Stimulated activated CD4-positive, alpha-beta T cell treated with anti-CD3 and anti-CD28 coated beads, Interleukin-1b, Interleukin-23, amount 100 ng/mL, for 4 hours (primary cell): ENCODE results near the gene ENTPD2.
A peak's percentile ranks its signal among the peaks of the same experiment; 100 is the strongest.
"Not testable (repeated sequence)": the region's sequence is repeated elsewhere in the genome, so short reads cannot be mapped to it uniquely, and the experiment has no call there.

Experiments used
- DNase-seq, 2 donors: peaks; one replicate each; pipeline ENCODE4 v3.0.0-alpha.2; 2020; ENCODE audit warnings: low read depth in 2 of 2

Gene ENTPD2

DNA sequence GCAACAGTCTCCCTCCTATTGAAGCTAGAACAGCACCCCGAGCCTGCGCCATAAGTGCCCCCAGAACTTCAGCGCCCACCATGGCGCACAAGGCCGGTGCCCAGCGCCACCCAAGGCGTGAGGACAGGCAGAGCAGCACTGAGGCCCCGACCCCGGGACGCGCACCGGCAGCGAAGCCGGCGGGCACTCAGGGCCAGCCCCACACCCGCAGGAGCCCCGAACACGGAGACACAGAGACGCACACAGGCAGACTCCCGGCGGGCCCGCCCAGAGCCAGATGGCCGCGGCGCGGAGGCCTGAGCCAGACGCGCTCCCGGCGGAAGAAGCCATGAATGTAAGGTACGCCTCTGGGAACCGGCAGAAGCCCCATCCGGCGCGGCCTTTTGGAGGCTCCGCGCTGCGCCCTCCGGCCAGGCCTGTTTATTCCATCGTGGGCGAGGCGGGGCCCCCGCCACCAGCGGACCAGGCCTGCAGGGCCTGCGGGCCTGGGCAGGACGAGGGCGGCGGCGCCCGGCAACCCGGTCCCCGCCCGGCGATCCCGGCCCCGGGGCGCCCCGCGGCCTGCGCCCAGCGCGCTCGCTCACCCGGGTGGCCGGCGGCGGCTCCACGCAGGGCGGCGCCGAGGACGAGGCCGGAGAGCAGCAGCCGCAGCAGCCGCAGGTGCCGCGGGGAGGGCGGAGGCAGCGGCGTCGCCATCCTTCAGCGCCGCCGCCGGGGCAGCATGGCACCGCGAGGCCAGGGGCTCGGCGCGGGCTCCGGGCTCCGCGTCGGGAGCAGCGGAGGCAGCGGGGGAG is 8.4 kb downstream of the ENTPD2 start:
- DNase-seq = no peak

DNA sequence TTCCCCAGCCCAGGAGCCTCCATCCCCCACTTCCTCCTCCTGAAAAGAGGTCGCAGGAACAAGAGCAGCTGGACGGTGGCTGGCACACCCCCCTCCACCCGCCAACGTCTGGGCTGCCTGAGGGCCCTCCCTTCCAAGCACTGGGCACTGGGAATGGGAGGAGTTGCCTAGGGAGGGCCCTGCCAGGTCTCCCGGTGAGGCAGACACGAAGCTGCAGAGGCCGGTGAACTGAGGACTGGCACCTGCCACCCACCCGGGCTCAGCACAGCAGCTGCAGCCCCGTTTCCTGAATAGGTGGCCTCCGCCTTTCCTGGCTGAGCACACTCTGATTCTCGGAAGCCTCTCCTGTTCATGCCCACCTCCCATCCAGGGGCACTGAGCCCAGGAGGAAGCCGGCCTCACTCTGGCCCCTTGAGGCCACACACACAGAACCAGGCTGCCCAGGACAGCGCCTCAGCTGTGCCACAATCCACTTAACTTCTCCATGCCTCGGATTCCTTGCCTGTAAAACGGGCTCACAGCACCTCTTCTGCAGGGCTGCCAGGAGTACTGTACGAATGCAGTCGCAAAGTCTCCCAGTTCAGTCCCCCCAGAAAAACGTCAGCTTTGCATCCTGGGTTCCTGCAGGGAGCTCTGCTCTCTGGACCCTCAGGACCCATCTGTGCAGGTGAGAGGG is 9.2 kb downstream of the ENTPD2 start:
- DNase-seq = no peak

DNA sequence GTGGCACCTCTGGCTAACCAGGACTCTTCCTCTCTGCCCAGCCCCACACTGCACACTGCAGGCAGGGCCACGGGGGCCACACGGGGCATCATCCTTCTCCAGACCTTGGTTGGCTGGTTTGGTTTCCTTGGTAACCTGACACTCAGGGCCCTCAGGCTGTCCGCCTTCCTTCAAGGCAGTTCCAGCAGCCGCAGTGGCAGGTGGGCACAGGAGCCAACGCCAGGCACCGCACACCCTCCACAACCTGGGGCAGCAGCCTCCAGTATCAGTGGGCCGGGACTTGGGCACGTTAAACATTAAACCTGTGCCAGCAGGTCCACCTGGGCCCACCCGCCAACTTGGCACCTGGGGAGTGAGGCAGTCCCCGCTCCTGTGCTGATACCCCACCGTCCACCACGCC is 9.8 kb downstream of the ENTPD2 start:
- DNase-seq = no peak

DNA sequence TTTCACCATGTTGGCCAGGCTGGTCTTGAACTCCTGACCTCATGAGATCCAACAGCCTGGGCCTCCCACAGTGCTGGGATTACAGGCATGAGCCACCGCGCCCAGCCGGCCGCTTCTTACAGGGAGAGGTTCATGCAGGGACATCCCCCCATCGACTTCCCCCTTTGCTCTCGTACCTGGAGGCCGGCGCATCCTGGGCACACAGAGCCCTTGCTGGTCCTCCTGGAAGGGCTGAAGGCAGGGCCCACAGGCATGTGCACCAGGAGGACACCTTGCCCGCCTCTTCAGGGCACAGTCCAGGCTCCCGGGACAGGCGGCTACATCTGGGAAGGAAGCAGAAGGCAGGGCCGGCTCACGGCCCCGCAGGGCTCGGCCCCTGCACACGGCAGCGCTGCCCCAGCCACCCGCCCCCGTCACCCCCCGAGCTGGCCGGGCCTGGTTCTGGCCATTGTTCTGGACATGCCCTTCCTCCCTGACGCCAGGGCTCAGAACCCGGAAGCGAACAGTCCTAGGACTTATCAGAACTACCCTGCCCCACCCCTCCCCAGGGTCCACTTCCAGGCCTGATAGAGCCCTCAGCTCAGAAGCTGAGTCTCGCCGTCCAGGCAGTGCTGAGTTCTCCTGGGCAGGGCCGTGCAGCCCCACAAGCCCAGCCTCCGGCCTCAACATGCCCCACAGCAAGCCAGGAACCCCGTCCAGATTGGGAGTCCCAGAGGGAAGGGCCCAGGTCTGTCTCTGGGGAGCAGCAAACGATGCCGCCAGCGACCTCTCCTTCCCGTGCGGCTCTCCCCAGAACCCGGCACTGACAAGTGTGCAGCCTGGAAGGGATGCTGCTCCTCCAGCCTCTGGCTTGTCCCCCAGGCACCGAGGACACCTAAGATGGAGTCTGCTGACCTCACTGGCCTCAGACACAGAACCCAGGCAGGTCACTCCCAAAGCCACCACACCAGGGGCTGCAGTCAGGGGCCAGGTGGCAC is 10.8 kb downstream of the ENTPD2 start:
- DNase-seq = no peak

DNA sequence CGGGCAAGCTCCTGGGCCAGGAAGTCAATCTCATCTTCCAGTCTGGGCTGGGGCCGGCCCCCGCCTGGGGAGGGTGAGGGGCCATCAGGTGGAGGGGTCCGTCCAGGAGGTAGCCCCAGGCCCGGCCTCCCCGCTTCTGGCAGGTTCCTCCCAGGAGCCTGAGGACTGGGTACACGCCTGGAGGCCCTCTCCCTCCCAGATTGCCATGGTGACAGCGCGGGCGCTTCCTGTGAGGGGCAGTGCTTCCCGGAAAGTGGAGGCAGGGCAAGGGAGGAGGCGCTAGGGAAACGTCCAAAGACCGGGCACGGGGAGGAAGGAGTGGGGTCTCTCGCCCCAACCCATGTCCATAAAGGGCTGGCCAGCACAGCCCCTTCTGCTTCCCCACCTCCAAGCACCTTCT is 12.7 kb downstream of the ENTPD2 start:
- DNase-seq = no peak

DNA sequence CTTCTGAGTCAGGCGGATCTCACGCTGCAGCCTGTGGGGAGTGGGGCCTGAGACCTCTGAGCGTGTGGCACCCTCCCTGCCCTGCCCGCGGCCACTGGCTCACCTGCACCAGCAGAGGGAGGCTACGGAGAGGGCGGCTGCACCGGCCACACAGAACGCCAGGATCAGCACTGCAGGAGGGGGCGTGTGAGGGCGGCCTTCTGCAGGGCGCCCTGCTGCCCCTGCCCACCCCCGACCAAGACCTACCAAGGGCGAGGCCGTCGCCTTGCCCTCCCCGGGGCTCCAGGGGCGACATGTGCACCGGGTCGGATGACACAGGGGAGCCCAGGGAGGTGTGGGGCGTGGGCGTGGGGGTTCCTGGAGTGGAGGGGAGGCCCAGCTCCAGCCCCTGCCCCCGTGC is 13.3 kb downstream of the ENTPD2 start:
- DNase-seq = no peak

DNA sequence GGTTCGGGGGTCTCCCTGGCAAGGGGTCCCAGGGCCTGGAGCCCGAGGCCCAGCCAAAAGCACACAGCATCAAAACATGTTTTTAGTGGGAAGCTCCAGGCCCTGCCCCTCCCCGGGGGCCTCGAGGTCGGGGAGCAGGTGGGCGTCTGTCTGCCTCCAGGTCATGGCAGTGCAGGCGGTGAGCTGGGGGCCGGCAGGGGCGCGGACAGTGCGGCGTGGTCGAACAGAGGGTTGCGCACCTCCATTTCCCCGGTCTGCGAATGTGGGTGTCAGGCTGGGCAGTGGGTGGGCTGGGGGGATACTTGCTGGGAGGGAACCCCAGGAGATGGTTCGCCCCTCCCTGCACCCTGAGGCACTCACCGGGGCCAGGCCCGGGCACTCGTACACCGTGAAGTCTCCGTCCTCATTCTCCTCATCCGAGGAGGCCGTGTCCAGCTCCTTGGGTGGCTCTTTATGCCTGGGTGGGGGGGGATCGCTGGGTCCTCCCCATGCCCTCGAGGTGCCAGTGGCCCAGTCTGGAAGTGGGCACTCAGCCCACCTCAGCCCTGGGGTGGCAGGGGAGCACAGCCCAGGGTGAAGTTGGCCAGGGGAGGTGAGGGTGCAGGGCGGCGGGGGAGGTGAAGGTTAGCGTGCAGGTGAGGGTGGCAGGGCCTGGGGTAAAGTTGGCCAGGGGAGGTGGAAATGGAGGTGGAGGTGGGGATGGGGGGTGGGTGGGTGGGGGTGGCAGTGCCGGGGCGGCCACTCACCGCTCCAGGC is 14.1 kb downstream of the ENTPD2 start:
- no peak for DNase-seq

DNA sequence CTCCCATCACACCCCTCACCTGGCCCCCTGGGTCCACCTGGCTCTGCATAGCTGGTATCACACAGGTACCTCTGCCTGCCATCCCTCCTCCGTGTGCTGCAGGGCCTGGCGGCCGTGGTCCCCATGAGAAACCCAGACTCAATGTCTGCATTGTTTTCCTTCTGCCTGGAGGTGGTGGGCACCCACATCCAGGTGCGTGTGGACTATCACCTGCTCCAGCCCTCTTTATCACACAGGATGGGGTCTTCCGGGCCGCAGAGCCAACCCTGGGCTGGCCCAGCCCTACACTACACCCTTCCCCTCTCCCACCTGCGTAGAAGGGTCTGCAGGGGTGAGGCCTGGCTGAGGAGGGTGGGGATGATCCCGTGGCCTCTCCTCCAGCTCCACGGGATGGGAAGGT is 14.9 kb downstream of the ENTPD2 start:
- no peak for DNase-seq

DNA sequence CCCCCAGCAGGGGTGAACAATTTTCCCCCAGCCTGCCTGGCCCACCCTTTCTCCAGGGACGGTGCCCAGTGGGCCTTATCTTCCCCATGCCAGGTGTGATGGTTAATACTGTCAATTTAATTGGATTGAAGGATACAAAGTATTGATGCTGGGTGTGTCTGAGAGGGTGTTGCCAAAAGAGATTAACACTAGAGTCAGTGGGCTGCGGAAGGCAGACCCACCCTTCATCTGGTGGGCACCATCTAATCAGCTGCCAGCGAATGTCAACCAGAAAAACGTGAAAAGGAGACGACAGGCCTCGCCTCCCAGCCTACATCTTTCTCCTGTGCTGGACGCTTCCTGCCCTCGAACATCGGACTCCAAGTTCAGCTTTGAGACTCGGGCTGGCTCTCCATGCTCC is 16.4 kb downstream of the ENTPD2 start:
- no peak for DNase-seq

DNA sequence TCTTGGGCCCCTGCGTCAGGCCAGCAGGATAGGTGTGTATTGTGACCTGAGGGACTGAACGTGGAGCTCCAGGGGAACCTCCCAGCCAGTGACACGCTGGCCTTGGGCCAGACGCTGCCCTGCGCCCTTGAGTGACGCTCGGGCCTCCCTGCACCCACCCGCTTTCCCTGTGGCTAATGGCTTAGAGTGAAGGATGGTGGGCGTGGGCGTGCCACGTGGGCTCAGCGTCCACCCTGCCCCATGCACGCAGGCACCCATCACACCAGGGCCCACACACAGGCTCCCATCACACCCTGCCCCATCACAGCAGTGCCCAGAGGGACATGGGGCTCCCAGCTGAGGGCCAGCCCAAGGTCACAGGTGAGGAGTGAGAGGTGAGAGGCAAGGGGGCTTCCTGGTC is 16.8 kb downstream of the ENTPD2 start:
- DNase-seq = no peak

DNA sequence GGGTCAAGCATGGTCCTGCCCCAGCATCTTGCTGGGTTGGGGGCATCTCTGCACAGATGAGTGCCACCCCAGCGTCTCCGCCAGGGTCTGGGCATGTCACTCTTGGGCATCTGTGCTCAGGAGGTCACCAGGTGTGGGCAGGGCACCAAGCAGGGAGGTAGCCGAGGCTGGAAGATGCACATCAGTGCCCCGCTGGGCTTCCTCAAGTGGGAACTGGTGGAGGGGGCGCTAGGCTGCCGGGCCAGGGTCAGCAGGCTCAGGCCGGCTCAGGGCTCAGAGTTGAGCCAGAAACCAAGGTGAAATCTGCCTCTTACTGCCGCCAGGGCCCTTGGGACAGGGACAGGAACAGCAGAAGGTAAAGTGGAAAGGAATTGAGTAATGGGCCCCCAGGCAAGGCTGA is 17.9 kb downstream of the ENTPD2 start:
- no peak for DNase-seq

DNA sequence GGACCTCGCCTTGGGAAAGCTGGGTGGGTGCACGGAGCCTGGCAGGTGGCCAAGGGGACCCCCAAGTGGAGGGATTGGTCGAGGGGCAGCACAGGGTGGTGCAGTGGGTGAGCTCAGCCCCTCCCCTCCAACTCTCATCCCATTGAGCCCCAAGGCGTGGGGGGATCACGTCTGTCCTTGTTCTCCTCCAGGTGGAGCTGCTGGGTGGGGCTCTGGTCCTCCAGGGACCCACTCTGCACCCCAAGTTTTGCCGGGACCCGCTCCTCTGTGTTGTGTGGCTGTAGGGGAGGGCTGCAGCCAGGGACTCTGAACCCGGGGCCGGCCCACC is 18.4 kb downstream of the ENTPD2 start:
- no peak for DNase-seq

DNA sequence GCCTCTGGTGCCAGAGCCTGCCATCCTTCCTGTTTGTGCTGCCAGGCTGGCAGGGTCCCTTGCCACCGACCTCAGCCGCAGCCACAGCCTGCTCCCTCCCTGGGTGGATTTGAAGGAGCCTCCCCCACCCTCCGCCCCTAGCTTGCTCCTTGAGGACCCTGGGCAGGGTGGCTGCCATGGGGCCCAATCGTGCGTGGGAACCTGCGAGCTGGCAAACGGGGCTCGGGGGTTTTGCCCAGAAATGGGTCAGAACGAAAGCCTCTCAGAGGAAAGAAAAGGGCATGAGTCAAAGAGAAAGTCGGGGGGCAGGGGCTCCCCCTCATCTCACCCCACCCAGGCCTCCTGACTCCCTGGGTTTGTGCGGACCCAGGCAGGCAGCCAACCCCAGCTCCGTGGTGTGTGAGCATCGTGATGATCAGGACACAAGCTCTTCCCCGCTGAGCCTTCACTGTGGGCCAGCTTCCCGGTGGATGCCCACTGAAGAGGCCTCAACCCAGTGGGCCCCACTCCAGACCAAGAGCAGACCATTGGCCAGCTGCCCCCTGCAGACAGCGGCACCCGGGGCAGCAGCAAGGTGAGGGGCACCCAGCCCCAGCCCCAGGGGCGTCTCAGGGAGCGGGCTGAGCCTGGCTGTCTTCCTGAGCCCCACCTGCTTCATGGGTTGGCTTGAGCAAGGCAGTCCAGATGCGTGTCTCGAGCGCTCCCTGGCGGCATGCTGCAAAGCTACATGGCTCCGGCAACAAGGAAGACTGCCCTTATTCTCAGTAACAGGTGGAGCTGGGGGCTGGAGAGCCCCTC is 19.0 kb downstream of the ENTPD2 start:
- DNase-seq = peak; percentile 84 to 85

DNA sequence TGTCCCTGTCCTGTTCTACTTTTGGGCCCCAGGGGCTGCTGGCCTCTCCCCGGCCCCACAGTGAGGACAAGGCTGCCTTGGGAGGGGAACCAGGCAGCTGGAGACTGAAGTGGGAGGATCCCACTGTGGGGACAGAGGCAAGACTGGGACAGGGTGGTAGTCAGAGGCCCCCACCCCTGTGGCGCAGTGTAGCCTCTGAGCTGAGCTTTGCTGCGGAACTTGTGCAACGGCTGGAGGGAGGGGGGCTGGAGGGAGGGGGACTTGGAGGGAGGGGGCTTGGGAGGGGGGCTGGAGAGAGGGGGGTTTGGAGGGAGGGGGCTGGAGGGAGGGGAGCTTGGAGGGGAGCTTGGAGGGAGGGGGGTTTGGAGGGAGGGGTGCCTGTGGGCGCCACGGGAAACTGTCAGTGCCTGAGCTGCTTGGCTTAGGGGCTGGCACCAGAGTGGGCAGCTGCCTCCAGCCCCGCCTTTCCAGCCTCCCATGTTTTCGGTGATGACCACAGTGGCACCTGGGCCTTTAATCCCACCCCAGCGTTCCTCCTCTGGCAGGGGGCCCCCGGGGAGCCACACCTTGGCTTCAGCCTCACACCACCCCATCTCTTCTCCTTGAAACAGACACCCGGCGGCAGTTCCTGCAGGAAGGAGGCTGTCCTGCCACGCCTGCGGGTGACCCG is 19.7 kb downstream of the ENTPD2 start:
- no peak for DNase-seq

DNA sequence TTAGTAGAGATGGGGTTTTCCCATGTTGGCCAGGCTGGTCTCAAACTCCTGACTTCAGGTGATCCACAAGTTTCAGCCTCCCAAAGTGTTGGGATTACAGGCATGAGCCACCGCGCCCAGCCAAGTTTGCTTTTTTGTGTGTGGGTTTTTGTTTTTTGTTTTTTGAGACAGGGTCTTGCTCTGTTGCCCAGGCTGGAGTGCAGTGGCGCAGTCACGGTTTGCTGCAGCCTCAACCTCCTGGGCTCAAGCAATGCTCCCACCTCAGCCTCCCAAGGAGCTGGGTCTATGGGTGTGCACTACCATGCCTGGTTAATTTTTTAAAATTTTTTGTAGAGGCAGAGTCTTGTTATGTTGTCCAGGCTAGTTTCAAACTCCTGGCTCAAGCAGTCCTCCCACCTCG is 20.4 kb downstream of the ENTPD2 start:
- DNase-seq = not testable (repeated sequence)

DNA sequence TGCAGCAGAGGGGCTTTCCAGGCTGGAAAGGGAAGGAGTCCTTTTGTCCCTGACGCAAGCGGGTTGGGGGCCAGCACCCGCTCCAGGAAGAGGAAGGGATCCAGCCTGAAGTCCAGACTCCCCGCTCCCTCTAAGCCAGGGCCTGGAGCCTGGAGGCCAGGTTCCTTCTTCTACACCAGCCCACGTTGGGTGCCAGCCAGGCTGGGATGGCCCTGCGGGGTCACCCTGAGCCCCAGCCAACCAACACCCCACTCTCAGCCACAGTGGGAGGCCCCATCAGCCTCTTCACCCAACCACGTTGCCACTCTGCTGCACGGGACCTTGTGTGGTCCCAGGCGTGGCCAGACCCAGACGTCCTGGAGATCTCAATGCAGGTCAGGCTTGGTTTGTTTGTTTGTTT is 21.0 kb downstream of the ENTPD2 start:
- DNase-seq = no peak

DNA sequence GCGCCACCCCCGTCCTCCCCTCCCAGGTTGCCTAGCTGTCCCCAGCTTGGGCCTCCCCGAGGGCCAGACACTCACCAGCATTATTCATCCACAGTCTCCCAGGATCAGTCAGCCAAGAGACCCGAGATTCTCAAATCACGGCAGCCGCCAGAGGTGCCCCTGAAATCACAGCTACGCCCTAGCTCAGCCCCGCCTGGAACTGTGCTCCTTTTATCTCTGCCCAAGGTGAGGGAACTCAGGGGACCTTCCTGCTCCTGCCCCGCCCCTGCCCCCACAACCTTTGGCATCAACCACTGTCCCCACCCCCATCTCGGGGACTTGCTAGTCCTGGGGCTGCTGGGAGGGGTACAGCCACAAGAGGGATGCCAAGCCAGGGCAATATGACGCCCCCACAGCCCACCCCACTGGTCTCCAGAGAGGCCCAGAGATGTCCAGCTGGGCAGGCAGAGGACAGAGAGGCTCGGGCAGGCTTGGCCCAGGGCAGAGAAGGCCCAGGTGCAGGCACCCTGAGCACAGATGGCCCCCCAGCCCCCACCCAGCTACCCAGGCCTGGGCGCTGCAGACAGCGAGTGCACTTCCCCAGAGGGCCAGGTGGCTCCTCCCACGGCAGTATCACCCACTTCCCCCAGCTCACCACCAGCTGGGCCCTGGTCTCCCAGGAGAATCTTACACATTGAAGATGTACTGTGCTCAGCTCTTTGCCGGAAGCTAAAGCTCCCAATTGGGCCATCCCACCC is 21.8 kb downstream of the ENTPD2 start, which contains the start of gene FUT7:
TSS of gene FUT7 (minus strand) at position 185 of the 737 bp plus-strand sequence. CDS start at position 88, 97 bp downstream.
- DNase-seq = no peak

DNA sequence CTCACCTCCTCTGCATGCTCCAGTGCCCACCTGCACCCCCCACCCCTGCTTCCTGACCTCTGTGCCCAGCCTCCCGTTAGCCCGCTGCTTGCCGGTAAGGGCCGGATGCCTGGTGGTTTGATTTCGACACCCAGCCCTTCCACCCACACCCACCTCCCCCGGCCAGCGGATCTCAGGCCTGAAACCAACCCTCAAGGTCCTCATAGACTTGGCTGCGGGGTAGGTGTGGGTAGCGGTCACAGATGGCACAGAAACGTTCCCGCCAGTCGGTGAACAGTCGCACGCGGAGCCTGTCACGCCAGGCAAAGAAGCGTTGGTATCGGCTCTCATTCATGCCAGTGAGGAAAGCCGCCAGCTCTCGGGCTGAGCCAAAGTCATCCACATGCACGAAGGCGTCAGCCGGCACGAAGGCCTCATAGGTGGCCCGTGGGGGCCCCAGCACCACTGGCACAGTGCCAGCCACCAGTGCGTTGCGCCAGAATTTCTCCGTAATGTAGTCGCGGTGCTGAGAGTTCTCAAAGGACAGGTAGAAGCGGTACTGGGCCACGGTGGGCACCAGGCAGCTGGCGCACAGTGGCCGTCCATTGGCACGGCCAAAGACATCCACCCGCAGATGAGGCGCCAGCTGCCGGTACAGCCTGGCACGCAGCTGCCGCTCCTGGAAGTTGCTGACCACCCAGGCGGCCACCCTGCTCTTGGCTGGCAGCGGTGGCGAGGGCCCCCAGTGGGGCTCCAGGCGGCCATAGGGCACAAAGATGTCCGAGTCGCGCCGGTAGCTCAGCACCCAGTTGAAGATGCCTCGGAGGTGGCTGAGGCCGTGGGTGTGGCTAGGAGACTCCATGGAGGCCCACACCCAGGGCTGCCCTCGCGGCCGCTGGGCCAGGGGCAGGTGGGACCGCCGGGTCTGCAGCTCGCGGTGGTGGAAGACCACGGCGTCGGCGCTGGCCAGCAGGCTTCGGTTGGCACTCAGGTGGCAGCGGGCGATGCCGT is 23.0 kb downstream of the ENTPD2 start:
- DNase-seq = peak in 1 of 2 donors; percentile 23
